ENCODE measurements around the gene USP17L22. TPM values are rescaled to one million over a fixed set of nuclear protein-coding genes. Genes with fewer than 3 reads are reported as not detected.
"Not testable (repeated sequence)": the region's sequence is repeated elsewhere in the genome, so short reads cannot be mapped to it uniquely, and the experiment has no call there.

USP17L22 gene
- polyA plus RNA-seq (2012; ENCODE audit: low read depth, missing spikeins) = not detected

- not testable (repeated sequence) for FAIRE-seq; DNase-seq (ENCODE audit: insufficient read length, low spot score)
Observed at GRCh38 chr4:9267319-9267718, at the start of gene USP17L22. Gene USP17L22 (plus strand): TSS chr4:9267619. CDS start chr4:9267619, 0 bp downstream.

- FAIRE-seq; DNase-seq (ENCODE audit: insufficient read length, low spot score): not testable (repeated sequence)
Observed at GRCh38 chr4:9219852-9220251, 47.6 kb upstream of the USP17L22 start, which contains the start of gene USP17L12. Gene USP17L12 (plus strand): TSS chr4:9220152. CDS start chr4:9220152, 0 bp downstream.

GRCh38 chr4:9224596-9224995, 42.8 kb upstream of the USP17L22 start, which contains the start of gene USP17L13:
Gene USP17L13 (plus strand): TSS chr4:9224896. CDS start chr4:9224896, 0 bp downstream.
- not testable (repeated sequence) for FAIRE-seq; DNase-seq (ENCODE audit: insufficient read length, low spot score)

GRCh38 chr4:9230249-9230648, 37.2 kb upstream of the USP17L22 start:
- DNase-seq (ENCODE audit: insufficient read length, low spot score); FAIRE-seq: not testable (repeated sequence)

GRCh38 chr4:9234085-9234484, 33.3 kb upstream of the USP17L22 start, which contains the start of gene USP17L15:
Gene USP17L15 (plus strand): TSS chr4:9234385. CDS start chr4:9234385, 0 bp downstream.
- DNase-seq (ENCODE audit: insufficient read length, low spot score); FAIRE-seq: not testable (repeated sequence)

GRCh38 chr4:9238461-9238860, 29.0 kb upstream of the USP17L22 start:
- not testable (repeated sequence) for FAIRE-seq; DNase-seq (ENCODE audit: insufficient read length, low spot score)

GRCh38 chr4:9243579-9243978, 23.8 kb upstream of the USP17L22 start, which contains the start of gene USP17L17:
Gene USP17L17 (plus strand): TSS chr4:9243879. CDS start chr4:9243879, 0 bp downstream.
- FAIRE-seq; DNase-seq (ENCODE audit: insufficient read length, low spot score): not testable (repeated sequence)

GRCh38 chr4:9247953-9248680, 19.3 kb upstream of the USP17L22 start, which contains the start of gene USP17L18:
Gene USP17L18 (plus strand): TSS chr4:9248630. CDS start chr4:9248630, 0 bp downstream.
- not testable (repeated sequence) for FAIRE-seq; DNase-seq (ENCODE audit: insufficient read length, low spot score)

GRCh38 chr4:9253078-9253477, 14.3 kb upstream of the USP17L22 start, which contains the start of gene USP17L19:
Gene USP17L19 (plus strand): TSS chr4:9253378. CDS start chr4:9253378, 0 bp downstream.
- FAIRE-seq; DNase-seq (ENCODE audit: insufficient read length, low spot score): not testable (repeated sequence)

GRCh38 chr4:9257824-9258223, 9.6 kb upstream of the USP17L22 start, which contains the start of gene USP17L20:
Gene USP17L20 (plus strand): TSS chr4:9258124. CDS start chr4:9258124, 0 bp downstream.
- not testable (repeated sequence) for FAIRE-seq; DNase-seq (ENCODE audit: insufficient read length, low spot score)

GRCh38 chr4:9262572-9262971, 4.8 kb upstream of the USP17L22 start, which contains the start of gene USP17L21:
Gene USP17L21 (plus strand): TSS chr4:9262872. CDS start chr4:9262872, 0 bp downstream.
- not testable (repeated sequence) for DNase-seq (ENCODE audit: insufficient read length, low spot score); FAIRE-seq

- FAIRE-seq = not testable (repeated sequence)
Observed at GRCh38 chr4:9271719-9272118, 4.3 kb downstream of the USP17L22 start.

More at GRCh38 chr4:9271719-9272118, 4.3 kb downstream of the USP17L22 start:
- not testable (repeated sequence) for DNase-seq (ENCODE audit: insufficient read length, low spot score)
